Kidney (tissue), 14 donors: Measurements from ENCODE around the gene ARHGAP42. TPM values are rescaled to one million over a fixed set of nuclear protein-coding genes. Genes with fewer than 3 reads are reported as not detected.

ENCODE experiments used
- DNase-seq, 5 donors: peaks; one replicate each; pipeline ENCODE4 v3.0.0-alpha.2; 2013 to 2020
- FAIRE-seq: peaks from 2 replicates; lab custom pipeline; 2012; peaks lifted over from hg19 to GRCh38; lab: Jason Lieb, UNC
- H3K27ac ChIP-seq, 2 donors: one replicate each; pipeline ENCODE4 v1.7.0; 2013; ENCODE audit warnings: low read depth in 2 of 2, low read length in 2 of 2, inconsistent platforms in 1 of 2
- H3K27me3 ChIP-seq: one replicate; pipeline ENCODE4 v1.7.1; 2013; ENCODE audit warnings: low read length, inconsistent platforms; ENCODE audit not compliant: control insufficient read depth, insufficient read depth
- H3K36me3 ChIP-seq, 3 donors: one replicate each; pipeline versions ENCODE4 v1.7.0 to v1.7.1; 2013; ENCODE audit warnings: low read length in 3 of 3, control low read depth in 1 of 3, inconsistent platforms in 1 of 3; ENCODE audit not compliant: insufficient read depth in 3 of 3, control insufficient read depth in 2 of 3
- H3K4me1 ChIP-seq, 3 donors: one replicate each; pipeline versions ENCODE4 v1.7.0 to v1.7.1; 2013; ENCODE audit warnings: low read length in 3 of 3, inconsistent platforms in 1 of 3, low read depth in 1 of 3; ENCODE audit not compliant: control insufficient read depth in 2 of 3, insufficient read depth in 2 of 3
- H3K4me3 ChIP-seq, 3 donors: one replicate each; pipeline versions ENCODE4 v1.7.0 to v1.8.1; 2013; ENCODE audit warnings: low read length in 3 of 3, control low read depth in 1 of 3, inconsistent platforms in 1 of 3
- H3K9ac ChIP-seq, 3 donors: one replicate each; pipeline versions ENCODE4 v1.7.0 to v1.7.1; 2013; ENCODE audit warnings: low read length in 3 of 3, control low read depth in 1 of 3, inconsistent platforms in 1 of 3
- H3K9me3 ChIP-seq, 3 donors: one replicate each; pipeline versions ENCODE4 v1.7.0 to v1.7.1; 2013; ENCODE audit warnings: low read length in 3 of 3, control low read depth in 1 of 3, inconsistent platforms in 1 of 3; ENCODE audit not compliant: control insufficient read depth in 2 of 3, insufficient read depth in 1 of 3
- CTCF ChIP-seq: IDR thresholded peaks from 3 replicates; pipeline ENCODE4 v1.5.1; 2012; ENCODE audit warnings: mild to moderate bottlenecking, moderate library complexity, borderline replicate concordance; ENCODE audit not compliant: insufficient read depth; ENCODE audit errors: extremely low read depth
- intact Hi-C: fragments of 100-400 bp; cut with DNase I; formaldehyde crosslinking; loops from one replicate; pipeline ENCODE4 v1.11.1; 2022
- polyA plus RNA-seq: library from polyadenylated mRNA; stranded (reverse); fragments of 350-450 nt; fragmentation: Illumina TruSeq; extraction: RNeasy Lipid Tissue Mini Kit (QIAGEN cat#74804); gene quantifications from one replicate; pipeline ENCODE4 v1.2.3, GENCODE V29; 2014; ENCODE audit warnings: low read depth, low replicate concordance; ENCODE audit not compliant: insufficient read depth
- total RNA-seq: library from RNA; stranded (reverse); fragmentation: NEBNext Ultra II Directional; extraction: Animal tissue kit (Norgen Biotek cat#: 25700); gene quantifications from one replicate; pipeline ENCODE4 v1.2.1, GENCODE V29; 2021
- donor health status: control.
- donor health status: control.
- donor health status: control.
- donor health status: control.
- donor health status: control.
- donor health status: DM: yes; HTN: yes; CAD: no.
- donor health status: Normal renal cell carcinoma (clear cell type).

The ARHGAP42 gene
- total and polyA plus RNA-seq, 2 donors from 2014 or later, result 4.2 to 18.9 TPM

- Histone ChIP-seq H3K9me3 (no peaks in the 10 kb centered on the region), H3K4me1 (peaks cover 13 to 42% (median 16%) of the 10 kb centered on the region in 3 donors), H3K36me3 (no peaks in the 10 kb centered on the region), H3K27ac (peak overlapping the region in 1 of 2 donors; percentile 0), H3K4me3 (no peak overlapping the region), H3K9ac (no peak overlapping the region), H3K27me3 (no peaks in the 10 kb centered on the region)
- intact Hi-C loops, result no loop called here
- DNase-seq (peak in 1 of 5 donors; percentile 34), FAIRE-seq (no peak)
- no peak for TF ChIP-seq CTCF
These were observed 53.4 kb downstream of the ARHGAP42 start for GRCh38 chr11:100740440-100740839.

GRCh38 chr11:100741866-100742625 lies 55.0 kb downstream of the ARHGAP42 start:
- Histone ChIP-seq H3K9me3 (no peaks in the 10 kb centered on the region), H3K27me3 (no peaks in the 10 kb centered on the region), H3K36me3 (no peaks in the 10 kb centered on the region), H3K27ac (peak overlapping the region in 1 of 2 donors; percentile 23), H3K9ac (no peak overlapping the region), H3K4me3 (no peak overlapping the region), H3K4me1 (peaks cover 13 to 42% (median 16%) of the 10 kb centered on the region in 3 donors)
- DNase-seq, result no peak
- TF ChIP-seq CTCF, result no peak
- no peak for FAIRE-seq
- intact Hi-C loops, result no loop called here

GRCh38 chr11:100746448-100746847 lies 59.4 kb downstream of the ARHGAP42 start:
- intact Hi-C loops, result no loop called here
- TF ChIP-seq CTCF, result no peak
- H3K4me3 ChIP-seq, result no peak overlapping the region
- no peaks in the 10 kb centered on the region for H3K36me3 ChIP-seq
- no peak overlapping the region for H3K27ac ChIP-seq
- no peak overlapping the region for H3K9ac ChIP-seq
- DNase-seq (no peak), FAIRE-seq (no peak)
- H3K4me1 ChIP-seq, result peaks cover 0 to 16% (median 8%) of the 10 kb centered on the region in 3 donors
- no peaks in the 10 kb centered on the region for H3K27me3 ChIP-seq
- peaks cover 0 to 9% (median 0%) of the 10 kb centered on the region in 3 donors for H3K9me3 ChIP-seq
